CD14-positive monocyte (primary cell): ENCODE results near the gene ZNF783. TPM values are rescaled to one million over a fixed set of nuclear protein-coding genes. Genes with fewer than 3 reads are reported as not detected.
"Not testable (repeated sequence)": the region's sequence is repeated elsewhere in the genome, so short reads cannot be mapped to it uniquely, and the experiment has no call there.

Experiments used
- DNase-seq, 3 donors: peaks; one replicate each; pipeline ENCODE4 v3.0.0-alpha.2; 2011 to 2022
- H2AFZ ChIP-seq: 2 replicates; pipeline ENCODE4 v1.6.0; 2012; ENCODE audit warnings: mild to moderate bottlenecking, low read depth, low read length, inconsistent platforms; ENCODE audit not compliant: insufficient read depth, poor library complexity, severe bottlenecking
- H3K27ac ChIP-seq, 2 donors: 1 replicate in 1 of 2; 2 replicates in 1 of 2; pipeline ENCODE4 v1.5.1; 2012 to 2013; ENCODE audit warnings: low read length in 2 of 2, control low read depth in 1 of 2, inconsistent platforms in 1 of 2, low read depth in 1 of 2, mild to moderate bottlenecking in 1 of 2
- H3K27me3 ChIP-seq, 2 donors: one replicate each; pipeline versions ENCODE4 v1.6.0 to v1.6.1; 2011 to 2013; ENCODE audit warnings: low read length in 2 of 2; ENCODE audit not compliant: control insufficient read depth in 2 of 2, insufficient read depth in 2 of 2
- H3K36me3 ChIP-seq, 2 donors: replicated peaks in 1 of 2; 1 replicate in 1 of 2; 2 replicates in 1 of 2; pipeline versions ENCODE4 v1.5.1 to v1.6.1; 2012 to 2013; ENCODE audit warnings: low read length in 2 of 2, control low read depth in 1 of 2, inconsistent platforms in 1 of 2, mild to moderate bottlenecking in 1 of 2; ENCODE audit not compliant: insufficient read depth in 2 of 2, control insufficient read depth in 1 of 2
- H3K4me1 ChIP-seq, 2 donors: 1 replicate in 1 of 2; 2 replicates in 1 of 2; pipeline versions ENCODE4 v1.5.1 to v1.6.1; 2012 to 2013; ENCODE audit warnings: low read length in 2 of 2, control low read depth in 1 of 2, inconsistent platforms in 1 of 2, mild to moderate bottlenecking in 1 of 2, moderate library complexity in 1 of 2; ENCODE audit not compliant: insufficient read depth in 2 of 2, control insufficient read depth in 1 of 2
- H3K4me2 ChIP-seq: replicated peaks from 2 replicates; pipeline ENCODE3; 2012; ENCODE audit warnings: low read length, moderate library complexity, mild to moderate bottlenecking; ENCODE audit not compliant: poor library complexity, severe bottlenecking; ENCODE audit errors: extremely low read depth
- H3K4me3 ChIP-seq, 3 experiments: fragments of 200-600 bp in 1 of 3; sonication (generic) in 1 of 3; replicated peaks in 1 of 3; 1 replicate in 2 of 3; 2 replicates in 1 of 3; pipeline ENCODE4 v1.5.1; 2011 to 2013; ENCODE audit warnings: low read length in 3 of 3, mild to moderate bottlenecking in 3 of 3, control low read depth in 2 of 3, low read depth in 2 of 3, inconsistent platforms in 1 of 3, moderate library complexity in 1 of 3
- H3K79me2 ChIP-seq: 2 replicates; pipeline ENCODE4 v1.6.0; 2012; ENCODE audit warnings: mild to moderate bottlenecking, control low read depth, inconsistent platforms, low read length, moderate library complexity; ENCODE audit not compliant: insufficient read depth
- H3K9ac ChIP-seq: 2 replicates; pipeline ENCODE4 v1.6.0; 2017; ENCODE audit warnings: low read length, mild to moderate bottlenecking; ENCODE audit not compliant: insufficient read depth, poor library complexity, severe bottlenecking
- H3K9me3 ChIP-seq, 2 donors: replicated peaks in 1 of 2; 1 replicate in 1 of 2; 2 replicates in 1 of 2; pipeline versions ENCODE4 v1.5.1 to v1.6.1; 2012 to 2013; ENCODE audit warnings: low read length in 2 of 2, control low read depth in 1 of 2; ENCODE audit not compliant: control insufficient read depth in 1 of 2, insufficient read depth in 1 of 2
- H4K20me1 ChIP-seq: 2 replicates; pipeline ENCODE4 v1.6.0; 2012; ENCODE audit warnings: mild to moderate bottlenecking, low read length, control low read depth, moderate library complexity; ENCODE audit not compliant: insufficient read depth
- H3K27ac Mint-ChIP-seq, 7 donors: one replicate each; pipeline ENCODE4 v1.8.0; 2020; ENCODE audit warnings: mild to moderate bottlenecking in 7 of 7, mixed read lengths in 7 of 7, moderate library complexity in 6 of 7, inconsistent platforms in 2 of 7
- H3K27me3 Mint-ChIP-seq, 3 donors: one replicate each; pipeline ENCODE4 v1.8.0; 2021 to 2022; ENCODE audit warnings: low read depth in 3 of 3, mild to moderate bottlenecking in 3 of 3, mixed read lengths in 3 of 3, moderate library complexity in 3 of 3, inconsistent platforms in 1 of 3
- H3K36me3 Mint-ChIP-seq, 2 donors: one replicate each; pipeline ENCODE4 v1.8.0; 2020; ENCODE audit warnings: mixed read lengths in 2 of 2, inconsistent platforms in 1 of 2, mild to moderate bottlenecking in 1 of 2
- H3K4me1 Mint-ChIP-seq: one replicate; pipeline ENCODE4 v1.8.0; 2020; ENCODE audit warnings: mild to moderate bottlenecking, mixed read lengths
- H3K4me3 Mint-ChIP-seq, 2 donors: one replicate each; pipeline ENCODE4 v1.8.0; 2020; ENCODE audit warnings: mild to moderate bottlenecking in 2 of 2, mixed read lengths in 2 of 2, moderate library complexity in 1 of 2
- H3K9me3 Mint-ChIP-seq, 7 donors: one replicate each; pipeline ENCODE4 v1.8.0; 2020 to 2022; ENCODE audit warnings: mixed read lengths in 7 of 7, mild to moderate bottlenecking in 6 of 7, moderate library complexity in 6 of 7, inconsistent platforms in 2 of 7
- CTCF ChIP-seq: fragments of 200-600 bp; IDR thresholded peaks from one replicate; pipeline ENCODE4 v1.8.0; 2022; ENCODE audit warnings: antibody characterized with exemption, mild to moderate bottlenecking
- WGBS: methylation state at CpG from one replicate; pipeline ENCODE4 v1.1.5; 2013; ENCODE audit warnings: missing lambda C conversion rate; ENCODE audit not compliant: insufficient coverage; 5-methylcytosine and 5-hydroxymethylcytosine counted together
- intact Hi-C, 2 donors: fragments of 100-400 bp; cut with micrococcal nuclease; formaldehyde crosslinking; loops; one replicate each; pipeline versions ENCODE4 v1.15.0 to v1.15.1; 2023
- polyA plus RNA-seq, 3 donors: library from polyadenylated mRNA; depleted of rRNA in 1 of 3; unstranded in 2 of 3; stranded (reverse) in 1 of 3; fragments of 300-500 nt in 2 of 3; fragments of >200 nt in 1 of 3; fragmentation: Illumina TruSeq in 2 of 3; gene quantifications; 1 replicate in 2 of 3; 2 replicates in 1 of 3; pipeline ENCODE4 v1.2.3, GENCODE V29; 2012 to 2021

The ZNF783 gene
- polyA plus RNA-seq, 3 donors: 1.2 to 16.7 (median 1.5) TPM

GRCh38 chr7:149319376-149319775 lies 57.4 kb downstream of the ZNF783 start:
- Mint-ChIP-seq H3K4me1 (peaks cover 5% of the 10 kb centered on the region), H3K4me3 (no peak overlapping the region), H3K27me3 (peaks cover 4 to 16% (median 5%) of the 10 kb centered on the region in 3 donors), H3K27ac (no peak overlapping the region), H3K9me3 (peaks cover 6 to 31% (median 21%) of the 10 kb centered on the region in 7 donors), H3K36me3 (no peaks in the 10 kb centered on the region)
- Histone ChIP-seq H2AFZ (no peak overlapping the region), H3K27ac (no peak overlapping the region), H3K9me3 (peaks cover 0 to 16% of the 10 kb centered on the region in 2 donors), H4K20me1 (no peaks in the 10 kb centered on the region), H3K36me3 (no peaks in the 10 kb centered on the region), H3K9ac (no peak overlapping the region), H3K4me3 (no peak overlapping the region), H3K4me2 (no peak overlapping the region), H3K27me3 (no peaks in the 10 kb centered on the region), H3K79me2 (no peaks in the 10 kb centered on the region), H3K4me1 (no peaks in the 10 kb centered on the region)
- TF ChIP-seq CTCF: no peak
- intact Hi-C loops: no loop called here
- DNase-seq: no peak
- 94% methylated on average over 3 of the region's 6 CpGs for WGBS

- Mint-ChIP-seq H3K9me3 (peaks cover 6 to 31% (median 26%) of the 10 kb centered on the region in 7 donors), H3K27ac (no peak overlapping the region), H3K4me1 (peaks cover 5% of the 10 kb centered on the region), H3K36me3 (no peaks in the 10 kb centered on the region), H3K4me3 (no peak overlapping the region), H3K27me3 (peaks cover 4 to 11% (median 5%) of the 10 kb centered on the region in 3 donors)
- intact Hi-C loops: no loop called here
- Histone ChIP-seq H2AFZ (no peak overlapping the region), H3K79me2 (no peaks in the 10 kb centered on the region), H3K4me1 (no peaks in the 10 kb centered on the region), H4K20me1 (no peaks in the 10 kb centered on the region), H3K27me3 (no peaks in the 10 kb centered on the region), H3K9me3 (peaks cover 0 to 16% of the 10 kb centered on the region in 2 donors), H3K4me2 (no peak overlapping the region), H3K9ac (no peak overlapping the region), H3K4me3 (no peak overlapping the region), H3K27ac (no peak overlapping the region), H3K36me3 (no peaks in the 10 kb centered on the region)
- TF ChIP-seq CTCF: no peak
- no peak for DNase-seq
- WGBS: 50% methylated on average over 2 of the region's 13 CpGs
Measured at GRCh38 chr7:149320313-149321124, 58.5 kb downstream of the ZNF783 start.

GRCh38 chr7:149321125-149321905 lies 59.3 kb downstream of the ZNF783 start:
- DNase-seq, H3K4me2 ChIP-seq, H3K27ac Mint-ChIP-seq, H3K27me3 ChIP-seq, H3K79me2 ChIP-seq, H3K4me1 Mint-ChIP-seq, H3K4me1 ChIP-seq, H3K9ac ChIP-seq, H3K36me3 ChIP-seq, intact Hi-C loops, H3K36me3 Mint-ChIP-seq, H3K27ac ChIP-seq, H4K20me1 ChIP-seq: not testable (repeated sequence)
- Mint-ChIP-seq H3K9me3 (peaks cover 12 to 37% (median 29%) of the 10 kb centered on the region in 7 donors), H3K27me3 (peaks cover 3 to 11% (median 4%) of the 10 kb centered on the region in 3 donors), H3K4me3 (peak overlapping the region in 1 of 2 donors; percentile 52)
- Histone ChIP-seq H3K9me3 (peaks cover 0 to 16% of the 10 kb centered on the region in 2 donors), H2AFZ (peak overlapping the region; percentile 40), H3K4me3 (peak overlapping the region in 1 of 3 experiments; percentile 19)
- 96% methylated on average over 3 of the region's 14 CpGs for WGBS
